ENCODE data around the gene ALK. TPM values are rescaled to one million over a fixed set of nuclear protein-coding genes. Genes with fewer than 3 reads are reported as not detected.

The ALK gene
- total and polyA plus RNA-seq, 2 donors (not counting 1 experiment from before 2014, with no cell fraction given), result under 0.01 to 0.02 TPM

DNA sequence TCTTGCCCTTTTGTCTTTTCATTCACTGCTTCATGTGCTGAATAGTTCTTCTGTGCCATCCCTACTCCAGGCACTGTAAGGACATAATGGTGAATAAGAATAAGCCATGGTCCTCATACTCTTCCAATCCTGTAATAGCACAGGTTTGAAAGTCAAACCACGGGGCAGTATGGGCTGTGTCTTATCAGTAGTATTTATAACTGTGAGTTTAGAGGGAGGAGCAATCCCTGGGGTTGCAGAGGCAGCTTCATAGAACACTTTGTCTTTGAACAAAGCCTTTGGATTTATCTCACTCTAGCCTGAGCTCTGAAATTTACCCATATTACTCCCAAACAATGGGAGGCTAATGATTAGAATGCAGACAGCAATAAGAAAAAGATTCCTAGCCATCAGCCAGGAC lies 30.2 kb upstream of the ALK start:
- DNase-seq (ENCODE audit: low read depth in 2 of 2), result no peak
- H3K27me3 ChIP-seq (ENCODE audit: control insufficient read depth, insufficient read depth, low read length), result no peaks in the 10 kb centered on the region
- no peak overlapping the region for H3K9ac ChIP-seq (ENCODE audit: insufficient read depth, low read length)
- no peaks in the 10 kb centered on the region for H3K79me2 ChIP-seq (ENCODE audit: control insufficient read depth, insufficient read depth, low read length)
- H3K36me3 ChIP-seq (ENCODE audit: control insufficient read depth, insufficient read depth, low read length), result no peaks in the 10 kb centered on the region
- H2AFZ ChIP-seq (ENCODE audit: low read length), result no peak overlapping the region
- no peak overlapping the region for H3K27ac ChIP-seq (ENCODE audit: insufficient read depth, low read length)
- H3K4me1 ChIP-seq (ENCODE audit: control insufficient read depth, extremely low read depth, insufficient read depth, low read length), result no peaks in the 10 kb centered on the region
- TF ChIP-seq EZH2 (IDR thresholded peaks at IDR 0.05; ENCODE audit: low read length, missing control alignments) (no peak), CTCF (conservative IDR thresholded peaks at IDR 0.05 in 1 of 2, IDR thresholded peaks at IDR 0.05 in 1 of 2; ENCODE audit: low read depth in 1 of 2, low read length in 2 of 2) (no peak)
- H3K4me3 ChIP-seq (replicated peaks in 1 of 4; ENCODE audit: control extremely low read depth in 1 of 4, insufficient read depth in 1 of 4, low read depth in 3 of 4, low read length in 4 of 4), result no peak overlapping the region
- H4K20me1 ChIP-seq (ENCODE audit: control insufficient read depth, extremely low read depth, insufficient read depth, low read length), result no peaks in the 10 kb centered on the region
- no peak overlapping the region for H3K4me2 ChIP-seq (ENCODE audit: extremely low read depth, insufficient read depth, low read length)
- no peaks in the 10 kb centered on the region for H3K9me3 ChIP-seq (ENCODE audit: control insufficient read depth, insufficient read depth, low read depth, low read length)

- TF ChIP-seq CTCF (conservative IDR thresholded peaks at IDR 0.05 in 1 of 2, IDR thresholded peaks at IDR 0.05 in 1 of 2; ENCODE audit: low read depth in 1 of 2, low read length in 2 of 2), result no peak
- no peak for TF ChIP-seq EZH2 (IDR thresholded peaks at IDR 0.05; ENCODE audit: low read length, missing control alignments)
- no peak overlapping the region for H3K27ac ChIP-seq (ENCODE audit: insufficient read depth, low read length)
- no peaks in the 10 kb centered on the region for H3K79me2 ChIP-seq (ENCODE audit: control insufficient read depth, insufficient read depth, low read length)
- no peak overlapping the region for H2AFZ ChIP-seq (ENCODE audit: low read length)
- H4K20me1 ChIP-seq (ENCODE audit: control insufficient read depth, extremely low read depth, insufficient read depth, low read length), result no peaks in the 10 kb centered on the region
- no peak for DNase-seq (ENCODE audit: low read depth in 2 of 2)
- H3K4me2 ChIP-seq (ENCODE audit: extremely low read depth, insufficient read depth, low read length), result no peak overlapping the region
- no peaks in the 10 kb centered on the region for H3K27me3 ChIP-seq (ENCODE audit: control insufficient read depth, insufficient read depth, low read length)
- no peaks in the 10 kb centered on the region for H3K9me3 ChIP-seq (ENCODE audit: control insufficient read depth, insufficient read depth, low read depth, low read length)
- no peak overlapping the region for H3K4me3 ChIP-seq (replicated peaks in 1 of 4; ENCODE audit: control extremely low read depth in 1 of 4, insufficient read depth in 1 of 4, low read depth in 3 of 4, low read length in 4 of 4)
- no peaks in the 10 kb centered on the region for H3K36me3 ChIP-seq (ENCODE audit: control insufficient read depth, insufficient read depth, low read length)
- H3K4me1 ChIP-seq (ENCODE audit: control insufficient read depth, extremely low read depth, insufficient read depth, low read length), result no peaks in the 10 kb centered on the region
- H3K9ac ChIP-seq (ENCODE audit: insufficient read depth, low read length), result no peak overlapping the region
Observed at GRCh38 chr2:29950481-29950880, 29.1 kb upstream of the ALK start.

DNA sequence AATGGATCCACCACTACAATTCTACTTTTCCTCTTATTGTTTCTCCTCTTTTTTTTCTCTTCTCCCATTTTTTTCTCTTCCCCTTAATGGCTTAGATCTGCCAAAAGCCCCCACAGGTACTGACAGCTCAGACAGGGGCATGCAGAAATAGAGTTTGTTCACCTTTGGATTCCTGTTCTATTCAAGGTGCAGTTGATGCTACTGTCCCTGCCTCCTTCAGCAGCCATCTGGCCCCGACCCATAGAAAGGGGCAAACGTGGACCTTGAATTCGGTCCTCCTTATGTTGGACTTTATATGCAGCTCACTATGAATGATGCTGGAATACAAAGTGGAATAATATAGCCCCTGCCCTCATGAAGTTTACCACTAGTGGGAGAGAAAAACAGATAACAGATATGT lies 27.7 kb upstream of the ALK start:
- H3K4me2 ChIP-seq (ENCODE audit: extremely low read depth, insufficient read depth, low read length), result no peak overlapping the region
- H3K9ac ChIP-seq (ENCODE audit: insufficient read depth, low read length), result no peak overlapping the region
- H3K27me3 ChIP-seq (ENCODE audit: control insufficient read depth, insufficient read depth, low read length), result no peaks in the 10 kb centered on the region
- no peaks in the 10 kb centered on the region for H3K79me2 ChIP-seq (ENCODE audit: control insufficient read depth, insufficient read depth, low read length)
- H3K4me3 ChIP-seq (replicated peaks in 1 of 4; ENCODE audit: control extremely low read depth in 1 of 4, insufficient read depth in 1 of 4, low read depth in 3 of 4, low read length in 4 of 4), result no peak overlapping the region
- no peaks in the 10 kb centered on the region for H3K36me3 ChIP-seq (ENCODE audit: control insufficient read depth, insufficient read depth, low read length)
- no peaks in the 10 kb centered on the region for H4K20me1 ChIP-seq (ENCODE audit: control insufficient read depth, extremely low read depth, insufficient read depth, low read length)
- no peaks in the 10 kb centered on the region for H3K9me3 ChIP-seq (ENCODE audit: control insufficient read depth, insufficient read depth, low read depth, low read length)
- TF ChIP-seq CTCF (conservative IDR thresholded peaks at IDR 0.05 in 1 of 2, IDR thresholded peaks at IDR 0.05 in 1 of 2; ENCODE audit: low read depth in 1 of 2, low read length in 2 of 2) (no peak), EZH2 (IDR thresholded peaks at IDR 0.05; ENCODE audit: low read length, missing control alignments) (no peak)
- H2AFZ ChIP-seq (ENCODE audit: low read length), result no peak overlapping the region
- no peaks in the 10 kb centered on the region for H3K4me1 ChIP-seq (ENCODE audit: control insufficient read depth, extremely low read depth, insufficient read depth, low read length)
- DNase-seq (ENCODE audit: low read depth in 2 of 2), result no peak
- no peak overlapping the region for H3K27ac ChIP-seq (ENCODE audit: insufficient read depth, low read length)
